IPS-NIHi11 (cell line): ENCODE results near the gene PLXNA2.

ENCODE experiments used
- DNase-seq: peaks from one replicate; pipeline ENCODE4 v3.0.0; 2012; ENCODE audit warnings: mixed read lengths, low spot score

Gene PLXNA2

DNA sequence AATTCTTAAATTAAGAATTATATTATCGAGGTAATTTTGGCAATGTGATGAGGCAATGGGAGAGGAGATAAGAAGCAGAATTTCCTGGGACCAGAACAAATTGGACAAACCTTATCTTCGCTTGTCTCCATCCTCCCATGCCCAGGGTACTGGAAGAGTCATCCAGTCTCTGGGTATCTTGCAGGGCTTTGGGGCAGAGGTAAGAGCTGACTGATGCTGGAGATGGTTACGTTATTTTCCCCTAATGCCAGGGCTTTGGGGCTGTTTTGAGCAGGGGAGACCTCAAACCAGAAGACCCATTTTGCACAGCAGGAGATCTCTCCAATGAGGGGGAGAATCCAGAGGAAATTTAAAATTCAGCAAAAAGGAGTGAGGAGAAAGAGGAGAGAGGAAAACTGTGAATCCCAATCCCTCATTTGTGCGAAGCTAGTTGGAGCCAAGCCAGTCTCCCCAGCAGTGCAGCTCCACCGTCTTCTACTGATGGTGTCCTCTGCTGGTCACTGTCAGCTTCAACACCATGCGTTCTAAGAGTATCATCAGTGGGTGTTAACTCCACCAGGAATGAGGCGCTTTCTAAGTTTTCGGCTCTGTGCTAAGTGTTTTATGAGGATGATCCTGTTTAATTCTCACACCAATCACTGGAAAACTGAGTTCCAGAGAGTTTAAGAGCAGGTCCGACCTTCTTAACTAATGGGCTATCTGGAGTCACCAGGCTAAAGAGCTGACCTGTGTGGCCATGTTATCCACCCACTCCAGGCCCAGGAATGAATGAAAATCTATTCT is 246.5 kb downstream of the PLXNA2 start:
- DNase-seq = peak; percentile 76

DNA sequence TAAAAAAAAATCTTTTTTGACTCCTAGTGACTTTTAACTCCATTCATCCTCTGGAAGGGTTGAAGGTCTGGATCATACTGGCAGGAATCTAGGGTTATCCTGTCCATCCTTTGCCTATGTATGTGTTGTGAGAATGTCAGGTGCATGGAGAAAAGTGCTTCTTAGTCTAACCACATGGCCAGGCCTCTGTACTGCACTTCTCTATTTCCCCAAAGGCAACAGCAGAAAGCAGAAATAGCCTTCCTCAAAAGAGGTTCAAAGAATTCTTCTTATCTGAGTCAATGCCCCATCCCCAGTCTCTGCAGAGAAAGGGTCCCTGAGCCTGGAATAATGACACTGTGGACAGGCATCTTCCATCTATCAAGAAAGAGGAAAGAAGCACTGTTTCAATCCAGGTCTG is 247.5 kb downstream of the PLXNA2 start:
- DNase-seq = no peak

DNA sequence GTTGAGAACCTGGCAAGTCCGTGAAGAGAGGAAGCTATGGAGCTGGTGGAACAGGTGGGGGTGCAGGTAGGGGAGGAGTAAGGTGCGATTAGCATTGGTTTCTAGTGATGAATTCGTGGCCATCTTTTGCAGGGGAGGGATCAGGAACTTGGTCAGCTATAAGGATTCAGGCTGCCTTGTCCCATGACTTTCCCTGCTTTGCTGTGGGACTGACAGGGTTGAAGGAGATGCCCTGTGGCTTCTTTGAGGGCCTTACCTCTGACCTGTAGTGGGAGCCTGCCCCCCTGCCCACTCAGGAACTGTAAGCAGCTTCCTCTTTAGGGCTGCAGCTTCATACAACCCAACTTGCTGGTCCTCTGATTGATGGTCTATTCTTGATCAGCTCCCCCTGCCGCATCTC is 248.6 kb downstream of the PLXNA2 start:
- no peak for DNase-seq

DNA sequence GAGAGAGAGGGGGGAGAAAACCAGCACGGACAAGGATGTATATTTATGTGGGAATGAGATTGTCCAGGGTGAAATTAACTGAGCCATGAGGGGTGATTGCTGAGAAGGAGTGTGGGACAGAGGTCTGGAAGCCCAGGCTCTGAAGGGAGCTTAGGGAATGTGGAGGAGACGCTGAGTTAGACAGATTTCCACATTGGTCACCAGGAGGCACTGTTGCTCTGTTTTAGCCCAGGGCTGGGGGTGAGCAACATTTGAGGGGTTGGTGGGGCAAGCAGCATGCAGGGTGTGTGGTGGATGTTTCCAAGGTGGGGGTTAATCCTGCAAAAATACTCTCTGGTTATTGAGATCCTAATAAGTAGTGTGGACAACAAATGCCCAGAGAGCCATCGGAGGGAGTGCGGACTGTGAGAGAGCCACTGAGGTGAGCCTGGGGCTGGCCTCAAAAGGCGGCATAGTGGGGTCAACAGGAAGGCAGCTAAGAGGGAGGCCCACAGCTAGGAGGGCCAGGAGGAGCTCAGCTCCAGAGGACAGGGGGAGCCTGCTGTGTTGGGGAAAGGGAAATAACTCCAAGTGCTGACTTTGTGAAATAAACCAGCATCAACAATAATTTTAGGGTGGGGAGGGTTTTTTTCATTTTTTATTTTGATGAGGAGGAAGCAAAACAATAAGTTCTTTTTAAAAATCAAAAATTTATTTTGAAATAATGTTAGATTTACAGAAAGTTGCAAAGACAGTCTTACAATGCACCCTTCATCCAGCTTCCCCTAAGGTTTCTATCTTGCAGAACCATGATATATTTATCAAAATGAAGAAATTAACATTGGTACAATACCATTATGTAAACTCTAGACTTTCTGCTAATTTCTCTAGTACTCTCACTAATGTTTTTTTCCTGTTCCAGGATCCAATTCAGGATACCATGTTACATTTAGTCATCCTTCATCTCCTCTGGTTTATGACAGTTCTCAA is 250.4 kb downstream of the PLXNA2 start:
- peak; percentile 57 for DNase-seq

DNA sequence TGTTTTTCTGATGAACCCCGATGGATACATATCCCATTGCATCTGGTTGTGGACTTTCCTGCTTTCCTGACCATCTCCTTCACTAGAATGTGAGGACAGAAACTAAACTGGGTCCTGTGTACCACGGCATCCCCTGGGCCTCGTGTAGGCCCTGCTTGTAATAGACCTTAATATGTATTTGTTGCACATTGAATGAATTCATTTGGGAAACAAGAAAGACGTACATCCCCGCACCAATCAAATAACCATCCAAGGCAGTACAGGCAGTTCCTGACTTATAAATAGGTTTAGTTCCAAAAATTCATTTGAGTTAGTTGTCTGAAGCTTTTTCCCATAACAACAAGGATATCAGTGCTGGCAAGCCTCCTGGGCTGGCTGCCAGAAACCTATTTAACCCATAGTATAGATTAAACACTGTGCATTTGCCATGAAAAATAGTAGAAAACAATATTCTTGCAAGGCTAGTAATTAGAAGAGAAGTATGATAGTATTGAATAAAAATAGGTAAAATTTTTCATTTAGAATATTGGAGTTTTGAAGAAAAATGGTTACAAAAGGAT is 251.4 kb downstream of the PLXNA2 start:
- no peak for DNase-seq

DNA sequence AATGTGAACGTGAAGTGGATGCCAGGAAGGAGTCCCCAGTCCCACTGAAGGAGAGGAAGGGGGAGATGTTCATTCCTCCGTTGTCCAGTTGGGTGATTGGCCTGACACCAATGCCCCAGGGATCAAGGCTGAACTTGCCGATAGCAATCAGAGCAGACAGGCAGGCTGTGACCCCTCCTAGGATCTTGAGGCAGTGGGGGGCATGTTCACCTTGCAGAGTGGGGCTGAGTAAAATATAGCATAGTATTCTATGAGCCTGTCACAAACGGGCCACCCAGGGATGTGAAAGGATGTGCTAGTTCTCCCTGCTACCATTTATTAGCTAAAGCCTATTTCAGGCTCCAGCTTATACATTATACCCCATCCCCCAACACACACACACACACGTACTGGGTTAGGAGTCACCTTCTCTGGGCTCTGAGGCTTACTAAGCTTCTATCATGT is 252.6 kb downstream of the PLXNA2 start:
- no peak for DNase-seq

DNA sequence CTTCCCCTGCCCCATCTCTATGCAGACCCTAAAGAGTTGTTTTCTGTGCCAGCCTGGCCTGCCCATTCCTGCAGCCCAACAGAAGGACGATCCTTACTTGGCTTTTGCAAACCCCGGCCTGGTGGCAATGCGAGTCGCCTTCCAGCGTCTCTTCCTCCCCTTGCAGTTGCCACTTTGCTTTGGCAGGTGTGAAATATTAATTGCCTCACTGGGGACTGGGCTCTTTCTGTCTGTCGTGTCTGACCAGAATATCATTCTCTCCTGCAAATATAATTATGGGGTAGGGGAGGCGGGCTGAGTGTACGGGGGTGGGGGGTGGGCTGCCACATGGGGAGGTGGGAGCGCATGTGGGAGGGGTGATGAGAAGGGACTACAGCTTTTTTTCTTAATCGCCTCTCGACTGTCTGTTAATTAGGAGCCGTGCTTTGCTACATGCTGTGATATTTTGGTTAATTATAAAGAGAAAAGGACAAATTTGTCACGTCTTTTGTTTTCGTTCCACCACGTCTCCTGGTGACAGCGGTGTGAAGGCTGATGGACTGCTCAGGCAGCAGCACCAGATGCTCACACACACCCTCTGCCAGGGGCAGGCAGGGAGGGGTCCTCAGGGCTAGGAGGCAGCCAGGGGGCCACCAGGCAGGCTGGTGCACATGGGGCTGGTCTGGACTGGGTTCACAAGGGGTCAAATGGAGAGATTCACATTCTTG is 253.2 kb downstream of the PLXNA2 start:
- no peak for DNase-seq

DNA sequence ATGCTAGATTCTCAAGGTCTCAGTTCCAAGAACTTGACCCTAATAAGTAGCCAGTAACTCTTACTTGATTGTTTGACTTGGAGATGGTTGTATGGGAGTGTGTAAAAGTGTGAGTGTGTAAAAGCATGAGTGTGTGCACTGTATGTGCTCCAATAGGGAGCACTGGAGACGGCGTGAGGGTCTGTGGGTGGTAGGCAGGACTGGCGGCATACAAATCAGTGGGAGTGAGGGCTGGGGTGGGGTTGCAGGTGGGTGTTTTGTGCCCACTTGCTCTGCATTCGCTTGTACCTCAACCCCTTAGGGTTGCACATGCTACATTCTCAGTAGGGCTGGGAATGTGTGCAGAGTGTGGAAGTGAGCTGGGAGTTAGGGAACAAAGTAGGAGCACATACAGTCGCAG is 253.7 kb downstream of the PLXNA2 start:
- no peak for DNase-seq

DNA sequence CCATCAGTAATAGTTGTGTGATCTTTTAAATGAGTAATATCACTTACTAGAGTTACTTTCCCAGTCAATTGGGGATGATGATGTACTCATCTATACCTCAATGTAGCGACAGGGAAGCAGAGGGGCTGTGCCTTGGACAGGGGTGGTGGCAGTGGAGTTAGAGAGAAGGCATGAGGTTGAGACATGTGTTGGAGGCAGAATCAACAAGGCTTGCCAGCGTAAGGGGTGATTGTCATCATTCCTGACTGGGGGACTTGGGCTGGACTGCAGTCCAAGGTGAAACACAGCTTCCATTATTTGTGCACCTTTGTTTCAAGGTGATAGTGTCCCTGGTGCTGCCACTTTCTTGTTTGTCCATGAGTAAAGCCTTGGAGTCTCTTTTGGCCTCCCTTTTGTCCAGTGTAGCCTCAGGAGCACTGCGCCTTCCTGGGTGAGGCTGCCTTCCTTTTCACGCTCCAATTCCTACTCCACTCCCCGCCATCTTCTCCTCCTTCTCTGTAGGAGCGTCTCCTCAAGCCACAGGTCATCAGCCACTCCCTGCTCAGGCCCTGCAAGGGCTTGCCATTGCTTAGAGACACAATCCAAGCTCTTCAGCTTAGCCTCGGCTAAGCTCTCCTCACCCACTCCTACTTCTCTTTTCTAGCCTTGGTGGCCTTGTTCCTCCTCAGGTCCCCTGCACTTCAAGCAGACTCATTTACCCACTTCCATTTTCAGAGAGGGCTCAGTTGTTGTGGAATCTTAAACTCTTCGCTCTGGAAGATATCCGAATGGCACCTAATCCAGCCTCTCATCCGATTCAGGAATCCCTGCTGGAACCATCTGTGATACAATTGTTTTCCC is 255.6 kb downstream of the PLXNA2 start:
- DNase-seq = no peak

DNA sequence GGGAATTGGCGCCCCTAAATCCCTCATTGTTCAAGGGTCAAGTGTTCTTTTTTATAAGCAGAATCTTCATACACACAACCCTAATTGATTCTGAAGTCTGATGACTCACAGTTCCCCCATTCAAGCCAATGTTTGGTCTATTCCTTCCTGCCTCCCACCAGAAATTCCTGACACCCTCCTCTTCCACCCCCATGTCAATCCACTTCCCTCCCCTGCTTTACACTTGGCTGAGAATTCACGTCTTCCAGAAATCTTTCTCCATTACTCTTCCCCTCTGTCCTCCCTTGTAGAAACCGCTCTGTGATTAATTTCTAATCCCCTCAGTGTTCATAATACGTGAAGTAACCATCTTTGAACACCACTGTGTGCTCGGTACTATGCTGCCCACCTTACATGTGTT is 257.0 kb downstream of the PLXNA2 start:
- DNase-seq = no peak

DNA sequence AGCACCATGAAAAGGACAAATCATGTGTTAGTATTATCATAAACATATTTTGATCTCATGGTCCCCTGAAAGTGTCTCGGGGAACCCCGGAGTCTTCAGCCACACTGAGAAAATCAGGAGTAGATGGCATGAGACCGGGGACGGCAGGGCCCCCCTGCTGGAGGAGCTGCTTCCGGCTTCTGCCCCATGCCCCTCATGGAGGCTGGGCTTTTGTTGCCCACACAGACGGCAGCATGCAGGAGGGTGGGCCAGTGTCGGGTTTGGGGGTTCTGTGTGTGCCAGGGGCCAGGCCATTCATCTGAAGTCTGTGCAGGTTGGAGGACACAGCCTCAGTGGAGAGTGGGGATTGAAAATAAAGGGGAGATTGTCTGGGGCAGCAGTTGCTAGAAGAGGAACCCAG is 258.2 kb downstream of the PLXNA2 start:
- DNase-seq = no peak

DNA sequence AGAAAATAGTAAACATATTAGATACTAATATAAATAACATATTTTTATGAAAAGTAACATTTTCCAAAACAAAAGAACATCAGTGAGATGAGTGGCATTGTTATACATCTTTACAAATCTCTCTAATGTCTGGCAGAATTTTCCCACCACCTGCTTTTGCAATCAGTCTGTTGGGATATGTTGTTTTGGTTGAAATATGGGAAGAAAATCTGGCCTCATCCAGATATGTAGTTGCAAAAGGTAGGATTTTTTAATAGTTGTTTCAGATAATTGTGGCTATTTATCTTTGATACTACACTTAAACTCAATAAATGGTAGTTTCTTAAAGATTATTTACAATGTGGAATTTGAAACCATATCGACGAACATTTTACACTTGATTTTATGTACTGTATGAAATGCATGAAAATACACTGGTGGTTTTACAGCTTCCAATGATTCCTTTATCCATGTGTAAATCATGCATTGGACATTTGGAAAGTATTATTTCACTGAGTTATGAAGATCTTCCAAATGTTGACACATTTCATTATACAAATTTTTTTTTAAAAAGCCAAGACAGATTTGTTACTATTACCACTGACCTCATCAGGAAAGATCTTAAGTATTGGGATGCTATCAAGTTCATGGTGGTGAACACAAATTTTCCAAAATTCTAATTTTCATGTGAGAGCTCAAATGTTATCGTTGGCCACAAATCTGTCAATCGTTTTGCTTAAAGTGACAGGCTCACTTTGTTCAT is 259.2 kb downstream of the PLXNA2 start:
- DNase-seq = no peak

DNA sequence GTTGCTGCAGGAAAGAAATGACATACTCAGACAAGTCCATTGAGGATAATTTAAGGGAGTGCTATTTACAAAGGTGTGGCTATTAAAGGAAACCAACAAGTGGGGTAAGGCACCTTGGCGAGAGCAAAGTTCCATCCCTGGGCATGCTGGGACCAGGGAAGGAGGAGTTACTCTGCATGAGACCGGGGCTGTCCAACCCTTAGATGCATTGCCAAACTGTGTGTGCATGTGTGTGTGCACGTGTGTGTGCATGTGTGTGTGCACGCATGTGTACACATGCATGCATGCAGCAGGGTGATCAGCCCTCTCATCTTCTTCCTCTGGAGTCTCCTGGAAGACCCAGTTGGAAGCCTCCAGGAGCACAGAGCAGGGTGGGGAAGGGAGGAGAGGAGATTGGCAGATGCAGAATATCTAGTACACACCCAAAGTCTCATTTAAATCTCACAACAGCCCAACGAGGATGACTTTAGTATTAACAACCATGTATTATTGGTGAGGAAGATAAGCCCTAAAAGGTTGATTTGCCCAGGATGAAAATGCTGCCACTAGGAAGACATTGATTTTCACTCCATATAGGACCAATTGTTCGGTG is 261.0 kb downstream of the PLXNA2 start:
- DNase-seq = no peak

DNA sequence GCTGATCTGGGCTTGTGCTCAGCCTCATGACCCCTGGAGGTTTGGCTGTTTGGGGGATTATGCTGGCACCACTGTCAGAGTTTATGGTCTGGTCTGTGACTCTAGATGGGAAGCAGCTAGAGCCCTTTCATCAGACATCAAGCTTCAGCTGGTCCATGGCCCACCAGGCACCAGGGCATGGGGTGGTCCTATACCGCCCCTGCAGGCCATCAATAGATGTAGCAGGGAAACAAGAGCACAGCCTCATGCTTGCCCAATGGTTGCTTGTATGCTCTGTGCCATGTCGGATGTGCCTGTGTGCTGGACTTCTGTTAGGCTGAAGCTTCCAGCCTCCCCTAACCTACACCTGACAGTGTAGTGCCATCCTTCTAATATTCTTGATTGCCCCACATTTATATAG is 262.2 kb downstream of the PLXNA2 start:
- DNase-seq = peak; percentile 82

DNA sequence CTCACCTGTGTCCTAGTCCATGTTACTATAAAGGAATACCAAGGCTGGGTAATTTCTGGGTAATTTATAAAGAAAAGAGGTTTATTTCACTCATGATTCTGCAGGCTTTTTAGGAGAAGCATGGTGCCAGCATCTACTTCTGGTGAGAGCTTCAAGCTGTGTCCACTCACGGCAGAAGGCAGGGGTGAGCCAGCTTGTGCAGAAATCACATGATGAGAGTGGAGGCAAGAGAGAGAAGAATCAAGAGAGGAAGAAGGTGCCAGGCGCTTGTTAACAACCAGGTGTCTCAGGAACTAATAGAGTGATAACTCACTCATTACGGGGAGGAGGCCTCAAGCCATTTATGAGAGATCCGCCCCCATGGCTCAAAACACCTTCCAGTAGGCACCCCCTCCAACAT is 265.7 kb downstream of the PLXNA2 start:
- no peak for DNase-seq

DNA sequence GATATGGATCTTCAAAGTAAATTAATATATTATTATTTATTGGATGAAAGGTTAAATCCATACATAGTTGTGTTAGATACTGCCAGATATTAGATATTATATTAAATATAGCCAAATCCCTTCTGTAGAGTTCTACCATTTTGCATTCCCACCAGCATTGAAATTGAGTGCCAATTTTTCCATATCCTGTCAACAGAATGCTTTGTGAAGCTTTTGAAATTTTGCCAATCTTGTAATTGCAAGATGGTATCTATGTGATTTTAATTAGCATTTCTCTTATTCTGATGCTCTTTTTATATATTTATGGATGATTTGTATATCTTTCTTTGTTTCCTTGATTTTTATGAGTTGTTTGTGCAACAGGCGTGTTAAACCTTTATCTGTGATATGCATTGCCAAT is 266.3 kb downstream of the PLXNA2 start:
- no peak for DNase-seq

DNA sequence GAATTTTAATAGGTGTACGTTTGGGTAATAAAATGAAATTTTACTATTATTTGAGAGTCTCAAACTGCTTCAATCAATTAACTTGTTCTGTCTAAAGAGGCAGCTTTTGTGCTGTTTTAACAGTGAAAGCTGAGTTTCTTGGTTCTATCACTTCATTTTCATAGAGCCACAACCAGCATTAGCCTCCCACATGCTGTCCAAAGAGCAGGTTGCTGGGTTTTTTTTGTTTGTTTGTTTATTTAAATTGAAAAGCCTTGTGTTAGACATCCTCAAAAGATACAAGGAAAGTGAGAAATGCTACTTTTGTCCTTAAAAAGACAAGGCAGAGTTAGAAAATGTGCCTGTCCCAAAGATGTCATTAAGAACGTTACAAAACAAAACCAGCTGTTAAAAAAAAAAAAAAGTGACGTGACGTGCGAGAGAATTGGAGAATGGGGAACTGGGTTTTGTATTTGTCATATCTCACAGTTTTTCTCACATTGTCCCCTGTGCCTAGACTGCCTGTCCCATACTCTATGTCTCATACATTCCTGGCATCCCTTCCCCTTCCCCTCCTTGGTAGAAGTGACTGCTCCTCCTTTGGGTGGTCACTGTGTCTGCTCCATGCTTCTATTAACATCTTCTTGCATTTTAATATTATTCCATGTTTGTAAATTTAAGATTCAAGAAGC is 270.2 kb downstream of the PLXNA2 start:
- no peak for DNase-seq

DNA sequence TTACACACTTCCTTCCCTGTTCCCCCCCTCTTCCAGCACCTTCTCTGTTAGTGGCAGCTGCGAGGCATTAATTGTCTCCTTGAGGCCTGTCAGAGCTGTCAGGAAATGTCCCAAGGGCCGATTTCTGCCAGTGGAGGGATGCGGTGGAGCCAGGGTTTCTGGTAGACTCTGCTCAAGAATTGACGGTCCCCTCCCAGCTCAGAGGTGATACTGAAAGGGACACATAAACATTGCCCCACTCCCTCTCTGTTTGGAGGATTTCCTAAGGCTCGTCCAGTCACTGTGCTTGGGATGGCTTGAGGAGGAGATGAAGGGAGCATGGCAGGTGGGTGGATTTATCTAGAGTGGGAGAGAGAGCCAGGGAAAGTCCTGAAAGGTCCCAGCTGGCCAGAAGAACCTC is 271.8 kb downstream of the PLXNA2 start:
- no peak for DNase-seq
